ENCODE data around the gene GALNT1.

Gene GALNT1

DNA sequence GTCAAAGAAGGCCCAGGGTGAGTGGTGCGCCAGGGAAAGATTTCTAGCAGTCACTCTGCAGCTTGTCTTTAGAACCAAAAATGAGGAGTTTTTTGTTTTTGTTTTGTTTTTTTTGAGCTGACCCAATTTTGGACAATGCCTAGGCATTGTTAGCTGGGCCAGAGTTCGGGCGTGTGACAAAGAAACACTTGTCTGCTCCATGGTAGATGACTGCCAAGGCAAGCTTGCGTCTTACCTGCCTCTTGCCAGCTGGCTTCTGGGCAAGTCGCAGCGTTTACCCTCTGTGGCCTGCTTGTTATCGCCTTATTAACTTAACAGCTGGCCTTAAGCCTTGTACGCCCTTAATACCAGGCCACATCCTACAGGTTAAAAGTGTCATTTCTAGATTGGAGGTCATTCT lies 114.3 kb downstream of the GALNT1 start:
- H3K4me3 ChIP-seq (ENCODE audit: low read length), result no peak overlapping the region
- no peak overlapping the region for H3K9ac ChIP-seq (ENCODE audit: low read length)
- H3K9me2 ChIP-seq (replicated peaks; ENCODE audit: insufficient read depth, low read length), result no peaks in the 10 kb centered on the region
- peaks cover 8% of the 10 kb centered on the region; the same call in 1 of the 2 replicates for H3F3A ChIP-seq (ENCODE audit: insufficient read depth, low read length)
- H2AFZ ChIP-seq (ENCODE audit: low read length), result no peak overlapping the region
- H3K36me3 ChIP-seq (replicated peaks; ENCODE audit: insufficient read depth, low read length), result no peaks in the 10 kb centered on the region
- H4K20me1 ChIP-seq (ENCODE audit: insufficient read depth, low read length), result no peaks in the 10 kb centered on the region
- no peak for DNase-seq
- TF ChIP-seq EZH2phosphoT487 (IDR thresholded peaks at IDR 0.05; ENCODE audit: low read length) (no peak), EZH2 (optimal IDR thresholded peaks at IDR 0.05; ENCODE audit: low read depth, low read length) (no peak)
- TF ChIP-seq, protein P1, sequence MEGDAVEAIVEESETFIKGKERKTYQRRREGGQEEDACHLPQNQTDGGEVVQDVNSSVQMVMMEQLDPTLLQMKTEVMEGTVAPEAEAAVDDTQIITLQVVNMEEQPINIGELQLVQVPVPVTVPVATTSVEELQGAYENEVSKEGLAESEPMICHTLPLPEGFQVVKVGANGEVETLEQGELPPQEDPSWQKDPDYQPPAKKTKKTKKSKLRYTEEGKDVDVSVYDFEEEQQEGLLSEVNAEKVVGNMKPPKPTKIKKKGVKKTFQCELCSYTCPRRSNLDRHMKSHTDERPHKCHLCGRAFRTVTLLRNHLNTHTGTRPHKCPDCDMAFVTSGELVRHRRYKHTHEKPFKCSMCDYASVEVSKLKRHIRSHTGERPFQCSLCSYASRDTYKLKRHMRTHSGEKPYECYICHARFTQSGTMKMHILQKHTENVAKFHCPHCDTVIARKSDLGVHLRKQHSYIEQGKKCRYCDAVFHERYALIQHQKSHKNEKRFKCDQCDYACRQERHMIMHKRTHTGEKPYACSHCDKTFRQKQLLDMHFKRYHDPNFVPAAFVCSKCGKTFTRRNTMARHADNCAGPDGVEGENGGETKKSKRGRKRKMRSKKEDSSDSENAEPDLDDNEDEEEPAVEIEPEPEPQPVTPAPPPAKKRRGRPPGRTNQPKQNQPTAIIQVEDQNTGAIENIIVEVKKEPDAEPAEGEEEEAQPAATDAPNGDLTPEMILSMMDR (IDR thresholded peaks at IDR 0.05; ENCODE audit: low read length), result no peak
- no peaks in the 10 kb centered on the region for H3K9me3 ChIP-seq (replicated peaks; ENCODE audit: insufficient read depth, low read length)
- no peaks in the 10 kb centered on the region for H3K79me2 ChIP-seq (ENCODE audit: low read length)
- no peaks in the 10 kb centered on the region for H3K27me3 ChIP-seq (replicated peaks; ENCODE audit: insufficient read depth, low read length)
- H3K4me2 ChIP-seq (ENCODE audit: low read depth, low read length), result no peak overlapping the region
- peaks cover 17% of the 10 kb centered on the region for H3K4me1 ChIP-seq (ENCODE audit: low read length)
- H3K27ac ChIP-seq (ENCODE audit: low read length), result no peak overlapping the region

DNA sequence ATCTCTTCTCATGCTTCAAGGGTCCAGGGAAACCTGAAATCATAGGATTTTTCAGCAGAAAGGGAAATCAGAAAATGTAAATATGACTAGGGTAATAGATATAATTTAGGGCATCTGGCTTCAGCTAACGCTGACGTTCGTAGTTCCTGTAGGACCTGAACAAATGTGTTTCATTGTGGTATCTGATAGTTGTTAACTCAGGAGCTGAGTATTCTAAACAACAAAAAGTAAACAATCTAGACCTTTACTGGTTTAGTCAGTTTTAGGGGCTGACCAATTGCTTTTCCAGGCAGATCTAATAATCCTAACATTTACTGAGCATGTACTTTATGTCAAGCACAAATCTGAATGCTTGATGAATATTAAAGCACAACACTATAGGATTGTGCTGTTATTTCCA lies 114.8 kb downstream of the GALNT1 start:
- Histone ChIP-seq H3K36me3 (replicated peaks; ENCODE audit: insufficient read depth, low read length) (no peaks in the 10 kb centered on the region), H3K4me1 (ENCODE audit: low read length) (peaks cover 17% of the 10 kb centered on the region), H3K27me3 (replicated peaks; ENCODE audit: insufficient read depth, low read length) (no peaks in the 10 kb centered on the region), H3K9me2 (replicated peaks; ENCODE audit: insufficient read depth, low read length) (no peaks in the 10 kb centered on the region), H3K9me3 (replicated peaks; ENCODE audit: insufficient read depth, low read length) (no peaks in the 10 kb centered on the region), H4K20me1 (ENCODE audit: insufficient read depth, low read length) (no peaks in the 10 kb centered on the region), H3K4me2 (ENCODE audit: low read depth, low read length) (no peak overlapping the region), H3K27ac (ENCODE audit: low read length) (no peak overlapping the region), H2AFZ (ENCODE audit: low read length) (no peak overlapping the region), H3K79me2 (ENCODE audit: low read length) (no peaks in the 10 kb centered on the region), H3K4me3 (ENCODE audit: low read length) (no peak overlapping the region), H3F3A (ENCODE audit: insufficient read depth, low read length) (peaks cover 8% of the 10 kb centered on the region; the same call in 1 of the 2 replicates), H3K9ac (ENCODE audit: low read length) (no peak overlapping the region)
- TF ChIP-seq EZH2phosphoT487 (IDR thresholded peaks at IDR 0.05; ENCODE audit: low read length), result no peak
- TF ChIP-seq, protein P1 (IDR thresholded peaks at IDR 0.05; ENCODE audit: low read length), result no peak
- TF ChIP-seq EZH2 (optimal IDR thresholded peaks at IDR 0.05; ENCODE audit: low read depth, low read length), result no peak
- no peak for DNase-seq

DNA sequence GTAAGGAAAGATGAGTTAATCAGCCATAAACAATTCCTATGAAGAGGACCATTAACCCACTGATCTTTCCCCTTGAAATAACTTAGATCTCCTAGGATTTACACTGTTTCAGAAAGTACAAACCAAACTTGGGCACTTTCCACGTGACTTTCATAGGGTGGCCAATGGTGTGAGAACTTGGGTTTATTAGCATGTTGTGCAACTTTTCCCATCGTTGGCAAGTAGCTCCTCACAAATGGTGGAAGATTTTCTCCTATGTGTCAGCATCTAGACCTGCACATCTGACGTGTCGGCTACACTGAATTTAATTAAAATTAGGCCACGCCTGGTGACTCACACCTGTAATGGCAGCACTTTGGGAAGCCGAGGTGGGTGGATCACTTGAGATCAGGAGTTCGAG lies 116.3 kb downstream of the GALNT1 start:
- peaks cover 8% of the 10 kb centered on the region; the same call in 1 of the 2 replicates for H3F3A ChIP-seq (ENCODE audit: insufficient read depth, low read length)
- H3K27me3 ChIP-seq (replicated peaks; ENCODE audit: insufficient read depth, low read length), result no peaks in the 10 kb centered on the region
- no peak for TF ChIP-seq EZH2phosphoT487 (IDR thresholded peaks at IDR 0.05; ENCODE audit: low read length)
- TF ChIP-seq EZH2 (optimal IDR thresholded peaks at IDR 0.05; ENCODE audit: low read depth, low read length), result no peak
- TF ChIP-seq, protein P1 (IDR thresholded peaks at IDR 0.05; ENCODE audit: low read length), result no peak
- H3K4me3 ChIP-seq (ENCODE audit: low read length), result no peak overlapping the region
- H3K9ac ChIP-seq (ENCODE audit: low read length), result no peak overlapping the region
- H3K4me2 ChIP-seq (ENCODE audit: low read depth, low read length), result no peak overlapping the region
- no peak for DNase-seq
- no peaks in the 10 kb centered on the region for H3K36me3 ChIP-seq (replicated peaks; ENCODE audit: insufficient read depth, low read length)
- H2AFZ ChIP-seq (ENCODE audit: low read length), result no peak overlapping the region
- H3K79me2 ChIP-seq (ENCODE audit: low read length), result no peaks in the 10 kb centered on the region
- no peak overlapping the region for H3K27ac ChIP-seq (ENCODE audit: low read length)
- H3K9me2 ChIP-seq (replicated peaks; ENCODE audit: insufficient read depth, low read length), result no peaks in the 10 kb centered on the region
- H3K4me1 ChIP-seq (ENCODE audit: low read length), result peaks cover 17% of the 10 kb centered on the region
- no peaks in the 10 kb centered on the region for H4K20me1 ChIP-seq (ENCODE audit: insufficient read depth, low read length)
- no peaks in the 10 kb centered on the region for H3K9me3 ChIP-seq (replicated peaks; ENCODE audit: insufficient read depth, low read length)
